Hepatocyte (in vitro differentiated cells): Measurements from ENCODE around the gene FABP1.

Experiments
- CTCF ChIP-seq: fragments of 200-600 bp; sonication (generic); IDR thresholded peaks from 2 replicates; pipeline ENCODE4 v1.5.1; 2016; ENCODE audit warnings: antibody characterized with exemption, mild to moderate bottlenecking; ENCODE audit not compliant: poor library complexity
- EZH2 ChIP-seq: fragments of 200-600 bp; sonication (generic); IDR thresholded peaks from 2 replicates; pipeline ENCODE4 v1.6.1; 2016; ENCODE audit warnings: antibody characterized with exemption, mild to moderate bottlenecking, borderline replicate concordance
- EZH2phosphoT487 ChIP-seq: fragments of 200-600 bp; sonication (generic); IDR thresholded peaks from one replicate; pipeline ENCODE4 v1.6.1; 2018; ENCODE audit warnings: antibody characterized with exemption, mild to moderate bottlenecking, low read depth, moderate library complexity; ENCODE audit not compliant: unreplicated experiment, severe bottlenecking

GRCh38 chr2:88136817-88137216, 9.0 kb upstream of the FABP1 start:
- TF ChIP-seq CTCF (no peak), EZH2 (no peak), EZH2phosphoT487 (no peak)
